SU-DHL-6 (cell line): Measurements from ENCODE around the gene GPR162.
"Not testable (repeated sequence)": the region's sequence is repeated elsewhere in the genome, so short reads cannot be mapped to it uniquely, and the experiment has no call there.

Source experiments
- H2AFZ ChIP-seq: fragments of 200-600 bp; sonication (generic); 2 replicates; pipeline ENCODE4 v1.6.1; 2014; ENCODE audit warnings: low read depth, mild to moderate bottlenecking, moderate library complexity, mixed read lengths, antibody characterized with exemption, low read length; ENCODE audit not compliant: severe bottlenecking
- H3F3A ChIP-seq: fragments of 200-600 bp; shearing (Covaris generic); 2 replicates; pipeline ENCODE4 v1.6.0; 2016; ENCODE audit warnings: antibody characterized with exemption, mild to moderate bottlenecking; ENCODE audit not compliant: insufficient read depth
- H3K27ac ChIP-seq: fragments of 200-600 bp; sonication (generic); 2 replicates; pipeline ENCODE4 v1.5.1; 2016; ENCODE audit warnings: low read depth, mild to moderate bottlenecking, low read length, moderate library complexity, mixed read lengths
- H3K27me3 ChIP-seq: fragments of 200-600 bp; sonication (generic), shearing (Covaris generic); 2 replicates; pipeline ENCODE4 v1.6.0; 2014; ENCODE audit warnings: mild to moderate bottlenecking, low read length
- H3K36me3 ChIP-seq: fragments of 200-600 bp; sonication (generic); 2 replicates; pipeline ENCODE4 v1.6.1; 2014; ENCODE audit warnings: mild to moderate bottlenecking, low read length, mixed read lengths
- H3K4me2 ChIP-seq: fragments of 300-600, 200-600 bp; shearing (Covaris generic), sonication (generic); 2 replicates; pipeline ENCODE4 v1.6.0; 2014; ENCODE audit warnings: low read length, low read depth, mild to moderate bottlenecking; ENCODE audit not compliant: poor library complexity, severe bottlenecking
- H3K4me3 ChIP-seq: fragments of 200-600 bp; sonication (generic); 2 replicates; pipeline ENCODE4 v1.5.1; 2014; ENCODE audit warnings: antibody characterized with exemption, low read length, mild to moderate bottlenecking, mixed read lengths; ENCODE audit not compliant: insufficient read depth, poor library complexity, severe bottlenecking
- H3K79me2 ChIP-seq: fragments of 200-600 bp; sonication (generic); 2 replicates; pipeline ENCODE4 v1.6.1; 2014; ENCODE audit warnings: mild to moderate bottlenecking, low read length, moderate library complexity; ENCODE audit not compliant: insufficient read depth
- H3K9ac ChIP-seq: fragments of 200-600 bp; sonication (generic); 2 replicates; pipeline ENCODE4 v1.7.0; 2014; ENCODE audit warnings: mild to moderate bottlenecking, low read length
- H3K9me2 ChIP-seq: fragments of 200-600 bp; sonication (generic); replicated peaks from 2 replicates; pipeline ENCODE4 v1.6.1; 2014; ENCODE audit warnings: low read length; ENCODE audit not compliant: insufficient read depth
- H3K9me3 ChIP-seq: fragments of 200-600 bp; sonication (generic); 2 replicates; pipeline ENCODE4 v1.6.1; 2014; ENCODE audit warnings: low read length, mixed read lengths; ENCODE audit not compliant: insufficient read depth
- H4K20me1 ChIP-seq: fragments of 200-600 bp; sonication (generic); 2 replicates; pipeline ENCODE4 v1.6.1; 2014; ENCODE audit warnings: low read depth, mild to moderate bottlenecking, antibody characterized with exemption, low read length, moderate library complexity, mixed read lengths
- EZH2phosphoT487 ChIP-seq: fragments of 200-600 bp; sonication (generic), shearing (Covaris generic); conservative IDR thresholded peaks from 2 replicates; pipeline ENCODE4 v1.6.1; 2018; ENCODE audit warnings: mild to moderate bottlenecking, antibody characterized with exemption, low read length, moderate library complexity, mixed read lengths
- TF ChIP-seq, protein P1 (sequence below): fragments of 200-600 bp; sonication (generic); IDR thresholded peaks from one replicate; pipeline ENCODE4 v1.5.1; 2017; ENCODE audit warnings: antibody characterized with exemption, mild to moderate bottlenecking, low read length, moderate library complexity; ENCODE audit not compliant: insufficient read depth, poor library complexity, severe bottlenecking

Gene GPR162

DNA sequence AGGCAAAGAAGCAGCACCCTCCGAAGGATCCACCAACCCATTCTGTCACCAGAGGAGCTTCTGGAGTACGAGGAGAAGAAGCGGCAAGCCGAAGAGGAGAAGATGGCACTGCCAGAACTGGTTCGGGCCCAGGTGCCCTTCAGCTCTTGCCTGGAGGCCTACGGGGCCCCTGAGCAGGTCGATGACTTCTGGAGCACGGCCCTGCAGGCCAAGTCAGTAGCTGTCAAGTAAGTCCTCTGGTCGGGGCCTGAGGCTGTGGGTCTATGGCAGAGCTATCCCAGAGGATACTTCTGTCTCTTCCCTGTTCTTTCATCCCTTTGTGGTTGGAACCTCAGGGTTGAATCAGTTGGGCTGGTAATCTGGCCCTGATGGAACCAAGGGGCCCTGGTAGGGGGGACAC, 39.8 kb downstream of the GPR162 start:
- Histone ChIP-seq H3K36me3 (0 out of 2 replicates have a peak, but pooled peaks cover 5% of the 10 kb centered on the region), H3K79me2 (no peaks in the 10 kb centered on the region), H3K27me3 (no peaks in the 10 kb centered on the region), H3K9ac (no peak overlapping the region), H3K9me3 (no peaks in the 10 kb centered on the region), H3F3A (no peaks in the 10 kb centered on the region), H3K4me3 (no peak overlapping the region), H4K20me1 (no peaks in the 10 kb centered on the region), H3K4me2 (no peak overlapping the region), H2AFZ (no peak overlapping the region), H3K27ac (no peak overlapping the region), H3K9me2 (no peaks in the 10 kb centered on the region)
- TF ChIP-seq, protein P1, sequence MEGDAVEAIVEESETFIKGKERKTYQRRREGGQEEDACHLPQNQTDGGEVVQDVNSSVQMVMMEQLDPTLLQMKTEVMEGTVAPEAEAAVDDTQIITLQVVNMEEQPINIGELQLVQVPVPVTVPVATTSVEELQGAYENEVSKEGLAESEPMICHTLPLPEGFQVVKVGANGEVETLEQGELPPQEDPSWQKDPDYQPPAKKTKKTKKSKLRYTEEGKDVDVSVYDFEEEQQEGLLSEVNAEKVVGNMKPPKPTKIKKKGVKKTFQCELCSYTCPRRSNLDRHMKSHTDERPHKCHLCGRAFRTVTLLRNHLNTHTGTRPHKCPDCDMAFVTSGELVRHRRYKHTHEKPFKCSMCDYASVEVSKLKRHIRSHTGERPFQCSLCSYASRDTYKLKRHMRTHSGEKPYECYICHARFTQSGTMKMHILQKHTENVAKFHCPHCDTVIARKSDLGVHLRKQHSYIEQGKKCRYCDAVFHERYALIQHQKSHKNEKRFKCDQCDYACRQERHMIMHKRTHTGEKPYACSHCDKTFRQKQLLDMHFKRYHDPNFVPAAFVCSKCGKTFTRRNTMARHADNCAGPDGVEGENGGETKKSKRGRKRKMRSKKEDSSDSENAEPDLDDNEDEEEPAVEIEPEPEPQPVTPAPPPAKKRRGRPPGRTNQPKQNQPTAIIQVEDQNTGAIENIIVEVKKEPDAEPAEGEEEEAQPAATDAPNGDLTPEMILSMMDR = no peak
- TF ChIP-seq EZH2phosphoT487 = no peak

DNA sequence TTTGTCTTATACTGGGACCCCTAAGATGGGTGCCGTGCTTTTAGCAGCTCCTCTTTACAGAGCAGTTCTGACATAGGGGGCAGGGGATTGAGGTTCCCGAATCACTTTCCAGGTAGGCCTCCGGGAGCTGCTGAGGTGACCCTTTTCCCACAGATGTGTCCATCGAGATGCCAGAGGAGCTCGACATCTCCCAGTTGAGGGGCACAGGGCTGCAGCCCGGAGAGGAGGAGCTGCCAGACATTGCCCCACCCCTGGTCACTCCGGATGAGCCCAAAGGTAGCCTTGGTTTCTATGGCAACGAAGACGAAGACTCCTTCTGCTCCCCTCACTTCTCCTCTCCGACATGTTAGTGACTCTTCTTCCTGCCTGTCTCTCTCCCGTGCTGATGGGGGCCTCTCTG, 41.4 kb downstream of the GPR162 start:
- H3K79me2 ChIP-seq = peaks cover 6% of the 10 kb centered on the region
- no peak overlapping the region for H2AFZ ChIP-seq
- H3K4me2 ChIP-seq = no peak overlapping the region
- no peak for TF ChIP-seq EZH2phosphoT487
- TF ChIP-seq, protein P1 = no peak
- no peaks in the 10 kb centered on the region; the same call in 1 of the 2 replicates for H4K20me1 ChIP-seq
- H3F3A ChIP-seq = no peaks in the 10 kb centered on the region
- H3K36me3 ChIP-seq = no peaks in the 10 kb centered on the region
- no peaks in the 10 kb centered on the region for H3K27me3 ChIP-seq
- H3K9ac ChIP-seq = no peak overlapping the region
- H3K27ac ChIP-seq = no peak overlapping the region
- H3K9me2 ChIP-seq = no peaks in the 10 kb centered on the region
- H3K9me3 ChIP-seq = no peaks in the 10 kb centered on the region
- H3K4me3 ChIP-seq = no peak overlapping the region

DNA sequence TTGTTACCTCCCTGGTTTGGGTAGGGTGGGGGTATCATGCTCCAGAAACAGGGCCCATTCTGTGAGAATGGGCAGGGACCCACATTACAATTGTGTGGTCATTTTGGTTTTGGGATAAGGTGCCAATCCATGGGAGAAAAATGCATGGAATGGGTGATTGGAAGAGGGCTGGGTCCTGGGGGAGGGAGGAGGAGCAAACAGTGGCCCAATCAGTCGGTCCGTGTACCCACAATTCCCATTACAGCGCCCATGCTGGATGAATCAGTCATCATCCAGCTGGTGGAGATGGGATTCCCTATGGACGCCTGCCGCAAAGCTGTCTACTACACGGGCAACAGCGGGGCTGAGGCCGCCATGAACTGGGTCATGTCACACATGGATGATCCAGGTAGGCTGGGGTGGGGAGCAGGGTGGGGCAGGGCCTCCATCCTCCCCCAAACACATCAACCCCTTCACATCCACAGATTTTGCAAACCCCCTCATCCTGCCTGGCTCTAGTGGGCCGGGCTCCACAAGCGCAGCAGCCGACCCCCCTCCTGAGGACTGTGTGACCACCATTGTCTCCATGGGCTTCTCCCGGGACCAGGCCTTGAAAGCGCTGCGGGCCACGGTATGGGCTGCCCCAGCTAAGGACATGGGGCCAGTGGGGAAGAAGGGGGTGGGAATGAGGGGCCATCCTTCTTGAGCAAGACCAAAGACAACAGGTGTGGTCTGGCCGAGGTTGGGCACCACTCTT, 42.1 kb downstream of the GPR162 start:
- Histone ChIP-seq H4K20me1 (no peaks in the 10 kb centered on the region; the same call in 1 of the 2 replicates), H3K79me2 (peaks cover 14% of the 10 kb centered on the region), H3K27ac (no peak overlapping the region), H3K27me3 (no peaks in the 10 kb centered on the region), H3K9me3 (no peaks in the 10 kb centered on the region), H3K36me3 (no peaks in the 10 kb centered on the region; the same call in 1 of the 2 replicates), H2AFZ (no peak overlapping the region), H3K4me2 (no peak overlapping the region), H3K9me2 (no peaks in the 10 kb centered on the region), H3F3A (peaks cover 6% of the 10 kb centered on the region; the same call in 1 of the 2 replicates), H3K4me3 (no peak overlapping the region), H3K9ac (no peak overlapping the region)
- TF ChIP-seq, protein P1 = no peak
- TF ChIP-seq EZH2phosphoT487 = no peak

DNA sequence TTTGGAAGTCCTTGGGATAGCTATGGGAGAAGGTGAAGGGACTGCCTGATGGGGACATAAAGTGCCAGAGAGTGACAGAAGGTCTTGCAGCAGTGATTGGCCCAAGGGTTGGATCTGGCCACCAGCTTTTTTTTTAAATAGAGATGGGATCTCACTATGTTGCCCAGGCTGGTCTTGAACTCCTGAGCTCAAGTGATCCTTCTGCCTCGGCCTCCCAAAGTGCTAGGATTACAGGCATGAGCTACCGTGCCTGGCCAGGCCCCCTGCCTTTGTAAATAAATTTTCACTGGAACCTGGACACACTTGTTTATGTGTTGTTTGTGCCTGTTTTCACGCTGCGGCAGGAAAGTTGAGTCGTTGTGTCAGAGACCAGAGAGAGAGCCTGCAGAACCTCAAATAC, 43.7 kb downstream of the GPR162 start:
- H3K9me3 ChIP-seq, H3K4me2 ChIP-seq, H3K4me3 ChIP-seq, H4K20me1 ChIP-seq, H2AFZ ChIP-seq, H3K27ac ChIP-seq, H3K36me3 ChIP-seq, H3K9me2 ChIP-seq, H3K9ac ChIP-seq, H3K27me3 ChIP-seq: not testable (repeated sequence)
- H3F3A ChIP-seq = peaks cover 18% of the 10 kb centered on the region
- peaks cover 19% of the 10 kb centered on the region for H3K79me2 ChIP-seq
